ENCODE data around the gene JPH4. TPM values are rescaled to one million over a fixed set of nuclear protein-coding genes. Genes with fewer than 3 reads are reported as not detected.

JPH4 gene
- polyA plus RNA-seq, 1 donor (not counting 4 experiments of a cell fraction or from before 2014, with no cell fraction given), result 0.01 TPM

DNA sequence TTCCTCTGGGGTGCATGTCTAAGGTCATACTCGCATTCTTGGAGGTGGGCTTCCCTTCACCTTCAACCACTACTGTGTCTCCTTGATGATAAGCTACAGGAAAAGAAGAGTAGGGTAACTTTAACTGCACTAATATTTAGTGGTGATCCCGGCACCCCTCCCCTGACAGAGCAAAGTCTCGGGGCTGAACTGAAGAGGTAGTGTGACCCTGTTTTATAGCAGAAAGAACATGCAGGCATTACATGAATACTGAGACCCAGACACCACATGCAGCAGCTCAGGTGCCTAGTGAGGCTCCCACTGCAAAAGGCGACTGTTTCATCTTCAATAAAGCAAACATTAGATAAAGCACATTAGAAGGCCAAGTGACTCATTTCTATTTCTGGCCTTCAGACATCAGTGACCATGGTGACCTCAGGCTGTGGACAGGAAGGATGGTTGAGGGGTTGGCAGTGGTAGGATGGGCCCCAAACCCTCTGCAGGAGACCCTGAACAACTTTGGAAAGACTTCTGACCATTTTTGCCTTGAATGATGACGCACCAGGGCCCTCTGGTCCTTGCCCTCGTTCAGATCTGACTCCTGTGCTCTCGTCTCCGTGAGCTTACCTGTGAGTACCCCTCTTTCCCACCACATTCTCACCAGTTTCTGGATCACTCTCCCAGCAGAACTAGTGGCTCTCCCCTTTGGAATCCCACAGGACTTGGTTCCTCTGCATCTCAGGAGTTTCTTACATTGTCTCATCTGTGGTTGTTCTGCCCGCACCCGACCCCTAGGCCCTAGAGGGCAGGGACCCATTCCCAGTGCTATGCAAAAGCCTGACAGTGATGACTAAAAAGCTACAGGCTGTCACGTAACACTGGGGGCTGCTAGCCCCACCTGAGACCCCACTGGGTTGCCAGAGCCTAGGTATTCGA is 23.8 kb upstream of the JPH4 start:
- Histone ChIP-seq H3K27ac (ENCODE audit: control insufficient read depth, insufficient read depth, low read length) (no peak overlapping the region), H4K20me1 (ENCODE audit: control insufficient read depth, extremely low read depth, insufficient read depth, low read length) (no peaks in the 10 kb centered on the region), H3K4me2 (ENCODE audit: control insufficient read depth, extremely low read depth, insufficient read depth, low read depth, low read length) (no peak overlapping the region), H2AFZ (ENCODE audit: control insufficient read depth, low read length) (no peak overlapping the region), H3K79me2 (ENCODE audit: control insufficient read depth, insufficient read depth, low read length) (no peaks in the 10 kb centered on the region), H3K9me3 (ENCODE audit: control insufficient read depth, low read depth, low read length) (no peaks in the 10 kb centered on the region), H3K9me1 (ENCODE audit: control insufficient read depth, extremely low read depth, insufficient read depth, low read length) (no peaks in the 10 kb centered on the region), H3K9ac (ENCODE audit: control insufficient read depth, extremely low read depth, insufficient read depth, low read length) (no peak overlapping the region), H3K27me3 (ENCODE audit: control insufficient read depth, extremely low read depth, insufficient read depth, low read length) (no peaks in the 10 kb centered on the region), H3K36me3 (ENCODE audit: control insufficient read depth in 2 of 2, extremely low read depth in 1 of 2, insufficient read depth in 2 of 2, low read length in 2 of 2) (no peaks in the 10 kb centered on the region), H3K4me1 (ENCODE audit: control insufficient read depth, extremely low read depth, insufficient read depth, low read length) (no peaks in the 10 kb centered on the region), H3K4me3 (ENCODE audit: control insufficient read depth in 2 of 3, extremely low read depth in 1 of 3, insufficient read depth in 2 of 3, low read depth in 1 of 3, low read length in 3 of 3) (no peak overlapping the region)
- TF ChIP-seq, protein P1, sequence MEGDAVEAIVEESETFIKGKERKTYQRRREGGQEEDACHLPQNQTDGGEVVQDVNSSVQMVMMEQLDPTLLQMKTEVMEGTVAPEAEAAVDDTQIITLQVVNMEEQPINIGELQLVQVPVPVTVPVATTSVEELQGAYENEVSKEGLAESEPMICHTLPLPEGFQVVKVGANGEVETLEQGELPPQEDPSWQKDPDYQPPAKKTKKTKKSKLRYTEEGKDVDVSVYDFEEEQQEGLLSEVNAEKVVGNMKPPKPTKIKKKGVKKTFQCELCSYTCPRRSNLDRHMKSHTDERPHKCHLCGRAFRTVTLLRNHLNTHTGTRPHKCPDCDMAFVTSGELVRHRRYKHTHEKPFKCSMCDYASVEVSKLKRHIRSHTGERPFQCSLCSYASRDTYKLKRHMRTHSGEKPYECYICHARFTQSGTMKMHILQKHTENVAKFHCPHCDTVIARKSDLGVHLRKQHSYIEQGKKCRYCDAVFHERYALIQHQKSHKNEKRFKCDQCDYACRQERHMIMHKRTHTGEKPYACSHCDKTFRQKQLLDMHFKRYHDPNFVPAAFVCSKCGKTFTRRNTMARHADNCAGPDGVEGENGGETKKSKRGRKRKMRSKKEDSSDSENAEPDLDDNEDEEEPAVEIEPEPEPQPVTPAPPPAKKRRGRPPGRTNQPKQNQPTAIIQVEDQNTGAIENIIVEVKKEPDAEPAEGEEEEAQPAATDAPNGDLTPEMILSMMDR (optimal IDR thresholded peaks at IDR 0.05 in 1 of 3, IDR thresholded peaks at IDR 0.05 in 1 of 3, conservative IDR thresholded peaks at IDR 0.05 in 1 of 3; ENCODE audit: extremely low read depth in 1 of 3, insufficient read depth in 2 of 3, low read length in 3 of 3), result no peak
- TF ChIP-seq EZH2 (IDR thresholded peaks at IDR 0.05; ENCODE audit: low read length), result no peak
- FAIRE-seq (no peak), DNase-seq (ENCODE audit: low read depth, low spot score) (no peak)
- dilution Hi-C loops (cut with MboI; ENCODE audit: extremely low pct_ligation_motif_present, low sequenced_read_pairs), result no loop called here

DNA sequence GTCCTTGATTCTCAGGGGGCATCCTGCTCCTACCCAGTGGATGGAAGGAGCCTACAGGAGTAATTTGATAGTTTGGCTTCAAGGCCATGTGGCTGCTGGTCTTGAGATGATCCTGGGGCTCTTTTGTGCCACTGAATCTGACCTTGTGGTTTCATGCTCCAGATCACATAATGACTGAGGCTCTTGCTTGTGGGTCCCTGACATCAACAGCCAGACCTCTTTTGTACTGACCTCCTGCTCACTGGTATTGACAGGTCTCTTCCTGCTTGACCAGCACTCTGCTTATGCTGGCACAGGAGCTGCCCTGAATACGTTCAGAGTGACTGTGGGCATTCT is 23.2 kb upstream of the JPH4 start:
- H3K36me3 ChIP-seq (ENCODE audit: control insufficient read depth in 2 of 2, extremely low read depth in 1 of 2, insufficient read depth in 2 of 2, low read length in 2 of 2), result no peaks in the 10 kb centered on the region
- no peaks in the 10 kb centered on the region for H3K9me3 ChIP-seq (ENCODE audit: control insufficient read depth, low read depth, low read length)
- H3K27me3 ChIP-seq (ENCODE audit: control insufficient read depth, extremely low read depth, insufficient read depth, low read length), result no peaks in the 10 kb centered on the region
- DNase-seq (ENCODE audit: low read depth, low spot score) (no peak), FAIRE-seq (no peak)
- TF ChIP-seq EZH2 (IDR thresholded peaks at IDR 0.05; ENCODE audit: low read length), result no peak
- no peaks in the 10 kb centered on the region for H3K79me2 ChIP-seq (ENCODE audit: control insufficient read depth, insufficient read depth, low read length)
- H3K4me2 ChIP-seq (ENCODE audit: control insufficient read depth, extremely low read depth, insufficient read depth, low read depth, low read length), result no peak overlapping the region
- no peak overlapping the region for H3K4me3 ChIP-seq (ENCODE audit: control insufficient read depth in 2 of 3, extremely low read depth in 1 of 3, insufficient read depth in 2 of 3, low read depth in 1 of 3, low read length in 3 of 3)
- H3K4me1 ChIP-seq (ENCODE audit: control insufficient read depth, extremely low read depth, insufficient read depth, low read length), result no peaks in the 10 kb centered on the region
- H3K9ac ChIP-seq (ENCODE audit: control insufficient read depth, extremely low read depth, insufficient read depth, low read length), result no peak overlapping the region
- dilution Hi-C loops (cut with MboI; ENCODE audit: extremely low pct_ligation_motif_present, low sequenced_read_pairs), result no loop called here
- no peak overlapping the region for H2AFZ ChIP-seq (ENCODE audit: control insufficient read depth, low read length)
- H4K20me1 ChIP-seq (ENCODE audit: control insufficient read depth, extremely low read depth, insufficient read depth, low read length), result no peaks in the 10 kb centered on the region
- no peaks in the 10 kb centered on the region for H3K9me1 ChIP-seq (ENCODE audit: control insufficient read depth, extremely low read depth, insufficient read depth, low read length)
- H3K27ac ChIP-seq (ENCODE audit: control insufficient read depth, insufficient read depth, low read length), result no peak overlapping the region

All from keratinocyte (primary cell).